Cardiac ventricle fibroblast (primary cell): ENCODE results near the gene USP17L10. TPM values are rescaled to one million over a fixed set of nuclear protein-coding genes. Genes with fewer than 3 reads are reported as not detected.

Experiments used
- total RNA-seq: library from RNA; depleted of rRNA; stranded (reverse); fragments of >200 nt; gene quantifications from 2 replicates; pipeline ENCODE4 v1.2.3, GENCODE V29; 2015

Gene USP17L10
- total RNA-seq, result not detected in 2 replicates

DNA sequence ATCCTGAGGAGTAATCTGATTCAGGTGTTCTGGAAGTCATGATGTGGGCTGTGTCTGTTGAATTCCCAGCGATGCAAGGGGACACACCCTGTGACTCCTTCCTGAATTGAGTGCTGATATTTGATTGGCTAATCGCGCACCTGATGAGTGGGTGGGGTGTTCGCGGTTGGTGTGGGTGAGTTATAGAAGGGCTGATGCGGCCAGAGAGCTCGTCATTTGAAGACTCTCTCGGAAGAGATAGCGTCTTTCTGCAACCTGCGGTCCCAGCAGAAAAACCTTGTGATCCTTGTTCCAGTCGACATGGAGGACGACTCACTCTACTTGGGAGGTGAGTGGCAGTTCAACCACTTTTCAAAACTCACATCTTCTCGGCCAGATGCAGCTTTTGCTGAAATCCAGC lies at the start of gene USP17L10:
Gene USP17L10, plus strand, starts transcription at position 301 of the 400 bp plus-strand sequence. Its CDS starts 0 bp downstream, at position 301.

DNA sequence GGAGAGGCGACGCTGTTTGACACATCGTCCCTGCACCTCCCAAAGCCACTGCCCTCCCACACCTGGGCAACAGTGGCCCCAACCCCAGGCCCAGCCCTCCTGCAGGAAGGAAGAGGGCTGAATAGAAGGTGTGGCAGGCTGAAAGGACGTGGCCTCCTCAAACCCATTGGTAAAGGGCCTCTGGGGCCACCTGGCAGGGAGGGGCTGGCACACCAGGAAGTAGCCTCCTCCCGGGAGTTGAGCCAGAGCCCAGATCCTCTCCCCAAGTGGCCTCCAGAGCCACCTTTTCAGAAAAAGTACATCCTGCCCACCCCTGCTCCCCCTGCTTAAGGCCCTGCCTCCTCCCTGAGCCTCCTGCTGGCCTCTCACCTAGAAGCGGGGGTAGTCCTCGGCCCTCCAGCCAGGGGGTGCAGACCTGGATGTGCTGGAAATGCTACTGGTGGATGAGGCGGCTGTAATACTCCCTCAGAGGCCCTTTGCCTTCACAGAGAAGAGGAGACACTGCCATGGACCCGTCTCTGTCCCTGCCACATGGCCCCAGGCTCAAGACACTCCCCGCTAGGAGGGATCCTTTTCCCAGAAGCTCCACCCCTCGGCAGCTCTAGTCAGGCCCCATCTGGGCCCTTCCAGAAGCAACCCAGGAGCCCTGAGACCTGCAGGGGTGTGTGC lies 40.5 kb upstream of the USP17L10 start, which contains the start of gene FAM90A26:
Gene FAM90A26, plus strand, starts transcription at position 619 of the 669 bp plus-strand sequence. CDS start 2,764 bp downstream, outside the sequence.

DNA sequence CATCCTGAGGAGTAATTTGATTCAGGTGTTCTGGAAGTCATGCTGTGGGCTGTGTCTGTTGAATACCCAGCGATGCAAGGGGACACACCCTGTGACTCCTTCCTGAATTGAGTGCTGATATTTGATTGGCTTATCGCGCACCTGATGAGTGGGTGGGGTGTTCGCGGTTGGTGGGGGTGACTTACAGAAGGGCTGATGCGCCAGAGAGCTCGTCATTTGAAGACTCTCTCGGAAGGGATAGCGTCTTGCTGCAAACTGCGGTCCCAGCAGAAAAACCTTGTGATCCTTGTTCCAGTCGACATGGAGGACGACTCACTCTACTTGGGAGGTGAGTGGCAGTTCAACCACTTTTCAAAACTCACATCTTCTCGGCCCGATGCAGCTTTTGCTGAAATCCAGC lies 4.6 kb downstream of the USP17L10 start, which contains the start of gene USP17L11:
Gene USP17L11, plus strand, starts transcription at position 301 of the 400 bp plus-strand sequence. Its CDS starts 0 bp downstream, at position 301.

DNA sequence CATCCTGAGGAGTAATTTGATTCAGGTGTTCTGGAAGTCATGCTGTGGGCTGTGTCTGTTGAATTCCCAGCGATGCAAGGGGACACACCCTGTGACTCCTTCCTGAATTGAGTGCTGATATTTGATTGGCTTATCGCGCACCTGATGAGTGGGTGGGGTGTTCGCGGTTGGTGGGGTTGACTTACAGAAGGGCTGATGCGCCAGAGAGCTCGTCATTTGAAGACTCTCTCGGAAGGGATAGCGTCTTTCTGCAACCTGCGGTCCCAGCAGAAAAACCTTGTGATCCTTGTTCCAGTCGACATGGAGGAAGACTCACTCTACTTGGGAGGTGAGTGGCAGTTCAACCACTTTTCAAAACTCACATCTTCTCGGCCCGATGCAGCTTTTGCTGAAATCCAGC lies 9.4 kb downstream of the USP17L10 start, which contains the start of gene USP17L12:
Gene USP17L12, plus strand, starts transcription at position 301 of the 400 bp plus-strand sequence. Its CDS starts 0 bp downstream, at position 301.

GRCh38 chr4:9224596-9224995 lies 14.1 kb downstream of the USP17L10 start, which contains the start of gene USP17L13:
TSS of gene USP17L13 (plus strand) at chr4:9224896. CDS start at chr4:9224896, 0 bp downstream.

GRCh38 chr4:9234085-9234484 lies 23.6 kb downstream of the USP17L10 start, which contains the start of gene USP17L15:
TSS of gene USP17L15 (plus strand) at chr4:9234385. CDS start at chr4:9234385, 0 bp downstream.

GRCh38 chr4:9243579-9243978 lies 33.1 kb downstream of the USP17L10 start, which contains the start of gene USP17L17:
TSS of gene USP17L17 (plus strand) at chr4:9243879. CDS start at chr4:9243879, 0 bp downstream.

GRCh38 chr4:9247953-9248680 lies 37.7 kb downstream of the USP17L10 start, which contains the start of gene USP17L18:
TSS of gene USP17L18 (plus strand) at chr4:9248630. CDS start at chr4:9248630, 0 bp downstream.

DNA sequence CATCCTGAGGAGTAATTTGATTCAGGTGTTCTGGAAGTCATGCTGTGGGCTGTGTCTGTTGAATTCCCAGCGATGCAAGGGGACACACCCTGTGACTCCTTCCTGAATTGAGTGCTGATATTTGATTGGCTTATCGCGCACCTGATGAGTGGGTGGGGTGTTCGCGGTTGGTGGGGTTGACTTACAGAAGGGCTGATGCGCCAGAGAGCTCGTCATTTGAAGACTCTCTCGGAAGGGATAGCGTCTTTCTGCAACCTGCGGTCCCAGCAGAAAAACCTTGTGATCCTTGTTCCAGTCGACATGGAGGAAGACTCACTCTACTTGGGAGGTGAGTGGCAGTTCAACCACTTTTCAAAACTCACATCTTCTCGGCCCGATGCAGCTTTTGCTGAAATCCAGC lies 42.6 kb downstream of the USP17L10 start, which contains the start of gene USP17L19:
Gene USP17L19, plus strand, starts transcription at position 301 of the 400 bp plus-strand sequence. Its CDS starts 0 bp downstream, at position 301.

GRCh38 chr4:9257824-9258223 lies 47.4 kb downstream of the USP17L10 start, which contains the start of gene USP17L20:
TSS of gene USP17L20 (plus strand) at chr4:9258124. CDS start at chr4:9258124, 0 bp downstream.

Other genes starting within 250 kb of the USP17L10 start
- not detected in 2 replicates for gene FAM90A26, start 40.2 kb upstream of the USP17L10 start, total RNA-seq
- gene USP17L11, start 4.7 kb downstream of the USP17L10 start, total RNA-seq, result not detected in 2 replicates
- not detected in 2 replicates for gene USP17L12, start 9.5 kb downstream of the USP17L10 start, total RNA-seq
- gene USP17L13, start 14.2 kb downstream of the USP17L10 start, total RNA-seq, result not detected in 2 replicates
- gene USP17L15, start 23.7 kb downstream of the USP17L10 start, total RNA-seq, result not detected in 2 replicates
- not detected in 2 replicates for gene USP17L17, start 33.2 kb downstream of the USP17L10 start, total RNA-seq
- gene USP17L18, start 38.0 kb downstream of the USP17L10 start, total RNA-seq, result not detected in 2 replicates
- gene USP17L19, start 42.7 kb downstream of the USP17L10 start, total RNA-seq, result not detected in 2 replicates
- gene USP17L20, start 47.5 kb downstream of the USP17L10 start, total RNA-seq, result not detected in 2 replicates
- gene USP17L21, start 52.2 kb downstream of the USP17L10 start, total RNA-seq, result not detected in 2 replicates
- not detected in 2 replicates for gene USP17L22, start 57.0 kb downstream of the USP17L10 start, total RNA-seq
- gene USP17L24, start 114.5 kb downstream of the USP17L10 start, total RNA-seq, result not detected in 2 replicates
- gene USP17L25, start 119.3 kb downstream of the USP17L10 start, total RNA-seq, result not detected in 2 replicates
- gene USP17L26, start 124.0 kb downstream of the USP17L10 start, total RNA-seq, result not detected in 2 replicates
- gene USP17L5, start 128.7 kb downstream of the USP17L10 start, total RNA-seq, result not detected in 2 replicates
- gene USP17L27, start 133.5 kb downstream of the USP17L10 start, total RNA-seq, result not detected in 2 replicates
- not detected in 2 replicates for gene USP17L28, start 138.2 kb downstream of the USP17L10 start, total RNA-seq
- gene USP17L29, start 143.0 kb downstream of the USP17L10 start, total RNA-seq, result not detected in 2 replicates
- gene USP17L30, start 152.5 kb downstream of the USP17L10 start, total RNA-seq, result not detected in 2 replicates
- not detected in 2 replicates for gene DEFB131A, start 233.8 kb downstream of the USP17L10 start, total RNA-seq